Posterior cingulate gyrus (tissue), 11 donors: ENCODE measurements around the gene RNF32.

Experiments used
- DNase-seq, 10 donors: peaks; one replicate each; pipeline versions ENCODE4 v3.0.0 to v3.0.0-alpha.2; 2020 to 2021; ENCODE audit warnings: mixed read lengths in 3 of 10
- intact Hi-C: fragments of 100-400 bp; cut with DNase I; formaldehyde crosslinking; loops from one replicate; pipeline ENCODE4 v1.15.1; 2023

The RNF32 gene

GRCh38 chr7:156722043-156722826 is 81.7 kb downstream of the RNF32 start:
- DNase-seq, result no peak
- intact Hi-C loops, result no loop called here

- intact Hi-C loops, result no loop called here
- DNase-seq, result no peak
Measured at GRCh38 chr7:156725073-156725472, 84.5 kb downstream of the RNF32 start.

GRCh38 chr7:156725936-156726335 is 85.4 kb downstream of the RNF32 start:
- intact Hi-C loops, result no loop called here

More at GRCh38 chr7:156725936-156726335, 85.4 kb downstream of the RNF32 start:
- DNase-seq, result no peak
